Measurements from ENCODE around the gene LRRC8C. TPM values are rescaled to one million over a fixed set of nuclear protein-coding genes. Genes with fewer than 3 reads are reported as not detected.
A peak's percentile ranks its signal among the peaks of the same experiment; 100 is the strongest.

Gene LRRC8C
- total RNA-seq, 1 donor from 2014 or later = 5.5 TPM

GRCh38 chr1:89609781-89610456 is 23.0 kb upstream of the LRRC8C start:
- no peak for DNase-seq (ENCODE audit: low read depth)
- no peak for TF ChIP-seq CTCF (IDR thresholded peaks at IDR 0.05; ENCODE audit: insufficient read depth, low read length, severe bottlenecking)
- no peaks in the 10 kb centered on the region for H3K27me3 ChIP-seq (ENCODE audit: control insufficient read depth, insufficient read depth, low read length)
- no peak for FAIRE-seq
- no peak overlapping the region for H3K4me3 ChIP-seq (ENCODE audit: low read depth, low read length)
- no peaks in the 10 kb centered on the region for H3K36me3 ChIP-seq (ENCODE audit: control insufficient read depth, insufficient read depth, low read length)

GRCh38 chr1:89610457-89611011 is 22.4 kb upstream of the LRRC8C start:
- DNase-seq (ENCODE audit: low read depth) (no peak), FAIRE-seq (no peak)
- TF ChIP-seq CTCF (IDR thresholded peaks at IDR 0.05; ENCODE audit: insufficient read depth, low read length, severe bottlenecking) = no peak
- Histone ChIP-seq H3K36me3 (ENCODE audit: control insufficient read depth, insufficient read depth, low read length) (no peaks in the 10 kb centered on the region), H3K27me3 (ENCODE audit: control insufficient read depth, insufficient read depth, low read length) (no peaks in the 10 kb centered on the region), H3K4me3 (ENCODE audit: low read depth, low read length) (no peak overlapping the region)

GRCh38 chr1:89611721-89612120 is 21.2 kb upstream of the LRRC8C start:
- Histone ChIP-seq H3K27me3 (ENCODE audit: control insufficient read depth, insufficient read depth, low read length) (no peaks in the 10 kb centered on the region), H3K4me3 (ENCODE audit: low read depth, low read length) (no peak overlapping the region), H3K36me3 (ENCODE audit: control insufficient read depth, insufficient read depth, low read length) (no peaks in the 10 kb centered on the region)
- DNase-seq (ENCODE audit: low read depth) (no peak), FAIRE-seq (no peak)
- TF ChIP-seq CTCF (IDR thresholded peaks at IDR 0.05; ENCODE audit: insufficient read depth, low read length, severe bottlenecking) = no peak

- no peak for TF ChIP-seq CTCF (IDR thresholded peaks at IDR 0.05; ENCODE audit: insufficient read depth, low read length, severe bottlenecking)
- DNase-seq (ENCODE audit: low read depth) = no peak
- Histone ChIP-seq H3K27me3 (ENCODE audit: control insufficient read depth, insufficient read depth, low read length) (no peaks in the 10 kb centered on the region), H3K4me3 (ENCODE audit: low read depth, low read length) (no peak overlapping the region), H3K36me3 (ENCODE audit: control insufficient read depth, insufficient read depth, low read length) (no peaks in the 10 kb centered on the region)
- no peak for FAIRE-seq
These were observed 19.0 kb upstream of the LRRC8C start for GRCh38 chr1:89613928-89614327.

GRCh38 chr1:89615676-89616598 is 17.0 kb upstream of the LRRC8C start:
- H3K4me3 ChIP-seq (ENCODE audit: low read depth, low read length) = no peak overlapping the region
- peak; percentile 40 for TF ChIP-seq CTCF (IDR thresholded peaks at IDR 0.05; ENCODE audit: insufficient read depth, low read length, severe bottlenecking)
- peak; percentile 83 for DNase-seq (ENCODE audit: low read depth)
- no peaks in the 10 kb centered on the region for H3K36me3 ChIP-seq (ENCODE audit: control insufficient read depth, insufficient read depth, low read length)
- FAIRE-seq = peak; percentile 64
- H3K27me3 ChIP-seq (ENCODE audit: control insufficient read depth, insufficient read depth, low read length) = no peaks in the 10 kb centered on the region

Measured in bronchial epithelial cell (primary cell).